T follicular helper cell (primary cell): ENCODE results near the gene GCGR.

ENCODE experiments used
- DNase-seq: peaks from one replicate; pipeline ENCODE4 v3.0.0-alpha.2; 2020; ENCODE audit warnings: low read depth
- total RNA-seq, 2 experiments: gene quantifications; one replicate each; lab custom pipeline; 2026; lab: John Stamatoyannopoulos, UW

The GCGR gene
- 0 to 0.06 reads per million in 2 experiments for total RNA-seq

DNA sequence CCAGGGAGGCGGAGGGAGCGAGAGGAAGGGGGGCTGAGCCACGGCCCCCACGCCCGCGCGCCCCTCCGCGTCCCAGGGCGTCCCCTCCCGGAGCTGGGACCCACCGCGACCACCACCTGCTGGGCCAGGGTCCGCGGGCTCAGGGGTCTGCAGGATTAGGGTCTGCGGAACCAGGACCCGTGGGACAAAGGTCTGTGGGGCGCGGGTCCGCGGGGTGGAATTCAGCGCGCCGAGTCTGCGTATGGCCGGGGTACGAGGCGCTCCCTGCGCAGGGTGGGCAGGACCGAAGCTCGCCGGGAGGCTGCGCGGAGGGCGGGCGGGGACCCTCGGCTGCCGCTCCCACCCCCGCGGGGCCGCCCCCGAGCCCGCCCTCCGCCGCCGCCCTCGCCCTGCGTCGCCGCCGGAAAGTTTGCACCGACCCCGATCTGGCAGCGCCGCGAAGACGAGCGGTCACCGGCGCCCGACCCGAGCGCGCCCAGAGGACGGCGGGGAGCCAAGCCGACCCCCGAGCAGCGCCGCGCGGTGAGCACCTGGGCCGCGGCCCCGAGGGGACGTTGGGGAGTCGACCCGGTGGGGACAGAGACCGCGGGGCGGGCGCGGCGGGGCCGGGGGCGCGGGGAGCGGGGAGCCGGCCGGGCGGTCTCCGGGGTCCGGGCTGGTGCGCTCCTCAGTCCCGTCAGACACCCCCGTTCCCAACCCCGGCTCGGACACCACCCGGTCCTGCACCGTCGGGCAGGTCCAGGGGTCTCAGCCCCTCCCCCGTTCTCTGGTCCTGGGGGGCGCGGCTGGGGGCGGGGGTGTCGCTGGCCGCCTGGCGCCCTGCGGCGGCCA, at the start of gene GCGR:
GCGR (plus strand) TSS at position 423 of the 831 bp plus-strand sequence. CDS start 4,869 bp downstream, outside the sequence.
- no peak for DNase-seq

DNA sequence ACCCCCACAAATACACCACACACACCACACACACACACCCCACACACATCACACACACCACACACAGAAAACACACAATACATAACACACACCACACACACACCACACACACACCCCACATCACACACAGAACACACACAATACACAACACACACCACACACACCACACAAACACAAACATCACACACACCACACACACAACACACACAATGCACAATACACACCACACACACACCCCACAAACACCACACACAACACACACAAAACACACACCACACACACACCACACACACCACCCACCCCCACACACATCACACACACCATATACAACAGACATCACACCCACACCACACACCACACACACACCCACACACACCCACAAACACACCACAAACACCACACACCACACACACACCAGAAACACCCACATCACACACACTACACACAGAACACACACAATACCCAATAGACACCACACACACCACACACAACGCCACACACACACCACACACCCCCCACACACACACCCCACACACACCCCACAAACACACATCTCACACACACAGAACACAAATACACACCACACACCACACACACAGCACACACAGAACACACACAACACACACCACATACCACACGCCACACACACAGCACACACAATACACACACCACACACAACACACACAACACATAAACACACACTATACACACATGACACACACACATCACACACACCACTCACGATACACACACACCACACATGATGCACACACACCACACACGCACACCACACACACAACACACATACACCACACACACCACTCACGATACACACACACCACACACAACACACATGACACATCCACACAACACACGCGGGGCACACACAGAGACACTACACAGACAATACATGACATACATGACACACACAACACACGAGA, 11.0 kb upstream of the GCGR start:
- no peak for DNase-seq

DNA sequence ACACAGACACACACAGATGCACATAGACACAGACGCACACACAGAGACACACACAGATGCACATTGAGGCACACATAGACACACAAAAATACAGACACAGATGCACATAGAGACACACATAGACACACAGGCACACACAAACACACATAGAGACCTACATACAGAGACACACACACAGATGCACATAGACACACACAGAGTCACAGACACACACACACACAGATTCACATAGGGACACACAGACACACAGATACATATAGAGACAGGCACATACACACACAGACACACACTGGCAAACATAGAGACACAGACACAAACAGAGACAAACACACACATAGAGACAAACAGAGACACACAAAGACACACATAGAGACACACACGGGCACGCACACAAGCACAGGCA, 9.9 kb upstream of the GCGR start:
- no peak for DNase-seq

DNA sequence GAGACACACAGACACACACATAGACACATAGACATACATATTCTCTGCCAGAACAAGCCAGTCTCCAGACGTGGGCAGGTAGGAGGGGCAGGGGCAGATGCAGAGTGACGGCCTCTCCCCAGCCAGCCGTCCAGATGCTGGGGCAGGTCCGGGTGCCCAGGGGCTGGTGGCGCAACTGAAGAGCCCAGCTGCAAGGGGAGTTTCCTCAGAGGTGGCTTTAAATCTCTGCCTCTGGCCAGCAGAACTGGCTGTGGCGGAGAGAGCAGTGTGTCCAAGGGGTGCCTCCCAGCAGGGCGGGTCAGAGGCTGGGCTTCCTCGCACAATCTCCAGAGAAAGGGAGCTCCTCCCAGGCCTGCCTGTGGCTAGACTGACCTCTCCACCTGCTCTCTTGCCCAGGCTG, 9.4 kb upstream of the GCGR start:
- DNase-seq = no peak

DNA sequence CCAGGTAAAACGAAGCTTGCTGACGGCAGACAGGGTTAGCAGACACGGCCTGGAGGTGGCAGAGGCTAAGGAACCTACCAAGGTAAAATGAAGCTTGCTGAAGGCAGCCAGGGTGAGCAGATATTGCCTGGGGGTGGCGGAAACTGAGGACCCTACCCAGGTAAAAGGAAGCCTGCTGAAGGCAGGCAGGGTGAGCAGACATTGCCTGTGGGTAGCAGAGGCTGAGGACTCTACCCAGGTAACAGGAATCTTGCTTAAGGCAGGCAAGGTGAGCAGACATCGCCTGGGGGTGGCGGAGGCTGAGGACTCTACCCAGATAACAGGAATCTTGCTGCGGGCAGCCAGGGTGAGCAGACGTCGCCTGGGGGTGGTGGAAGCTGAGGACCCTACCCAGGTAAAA, 2.6 kb upstream of the GCGR start:
- DNase-seq = no peak

DNA sequence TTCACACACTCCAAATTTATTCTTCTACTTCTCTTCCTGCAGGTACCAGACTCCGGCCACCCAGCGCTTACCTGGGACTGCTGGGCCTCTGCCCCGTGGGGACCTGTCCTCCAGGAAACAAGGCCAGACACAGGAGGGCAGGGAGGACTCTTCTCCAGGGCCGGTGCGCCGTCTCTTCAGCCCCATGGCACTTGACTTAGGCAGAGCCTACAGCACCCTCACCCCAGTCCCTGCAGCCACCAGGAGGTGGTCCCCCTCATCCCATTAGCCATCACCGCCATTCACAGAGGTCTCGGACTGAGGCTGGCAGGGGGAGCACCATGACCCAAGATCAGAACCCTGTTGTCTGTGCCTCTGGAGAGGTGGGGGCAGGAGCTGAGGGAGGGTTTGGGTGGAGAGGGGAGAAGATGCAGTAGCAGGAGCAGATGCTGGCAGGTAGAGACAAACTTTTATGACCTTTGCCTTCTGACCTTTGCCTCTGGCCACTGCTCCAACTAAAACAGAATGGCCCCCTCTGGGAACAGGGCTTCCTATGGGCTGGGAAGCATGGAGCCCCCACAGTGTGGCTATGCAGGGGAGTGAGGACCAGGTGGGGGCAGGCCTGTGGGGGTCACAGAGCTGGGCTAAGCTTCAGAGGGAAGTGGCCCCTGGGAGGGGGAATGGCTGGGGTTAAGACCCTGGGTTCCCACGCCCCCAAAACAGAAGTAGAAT, 1.7 kb upstream of the GCGR start:
- DNase-seq = no peak

DNA sequence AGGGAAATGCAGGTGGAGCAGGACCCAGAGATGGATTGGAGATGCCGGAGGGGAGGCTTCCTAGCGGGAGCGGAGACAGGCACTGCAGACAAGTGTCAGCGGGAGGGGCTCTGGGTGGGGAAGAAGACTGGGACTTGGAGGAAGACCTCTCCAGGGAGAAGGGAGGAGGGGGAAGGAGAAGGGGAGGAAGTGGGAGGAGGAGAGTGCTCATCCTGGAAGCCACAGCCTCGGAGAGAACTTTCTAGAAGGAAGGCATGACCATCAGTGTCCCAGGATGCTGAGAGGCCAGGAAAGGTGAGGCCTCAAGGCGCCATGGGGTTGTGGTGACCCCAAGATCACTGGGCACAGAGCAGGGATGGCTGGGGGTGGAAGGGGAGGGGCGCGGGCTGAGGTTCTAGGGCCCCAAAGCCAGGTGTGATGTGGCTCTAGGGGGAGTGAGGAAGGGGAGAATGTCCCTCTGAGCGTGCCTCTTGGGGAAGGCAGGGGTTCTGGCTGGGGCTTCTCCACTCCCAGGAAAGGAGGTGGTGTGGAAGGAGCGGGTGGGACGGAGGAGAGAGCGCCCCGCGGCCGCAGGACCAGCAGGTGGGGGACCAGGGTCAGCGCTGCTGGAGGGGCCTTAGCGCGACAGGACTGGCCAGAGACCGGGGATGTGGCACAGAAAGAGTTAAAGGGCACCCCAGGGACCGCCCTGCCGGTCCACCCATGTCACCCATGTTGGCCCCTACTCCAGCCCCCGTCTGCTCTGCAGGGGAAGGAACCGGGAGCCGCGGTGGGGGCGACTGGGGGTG, 900 bp upstream of the GCGR start:
- no peak for DNase-seq

DNA sequence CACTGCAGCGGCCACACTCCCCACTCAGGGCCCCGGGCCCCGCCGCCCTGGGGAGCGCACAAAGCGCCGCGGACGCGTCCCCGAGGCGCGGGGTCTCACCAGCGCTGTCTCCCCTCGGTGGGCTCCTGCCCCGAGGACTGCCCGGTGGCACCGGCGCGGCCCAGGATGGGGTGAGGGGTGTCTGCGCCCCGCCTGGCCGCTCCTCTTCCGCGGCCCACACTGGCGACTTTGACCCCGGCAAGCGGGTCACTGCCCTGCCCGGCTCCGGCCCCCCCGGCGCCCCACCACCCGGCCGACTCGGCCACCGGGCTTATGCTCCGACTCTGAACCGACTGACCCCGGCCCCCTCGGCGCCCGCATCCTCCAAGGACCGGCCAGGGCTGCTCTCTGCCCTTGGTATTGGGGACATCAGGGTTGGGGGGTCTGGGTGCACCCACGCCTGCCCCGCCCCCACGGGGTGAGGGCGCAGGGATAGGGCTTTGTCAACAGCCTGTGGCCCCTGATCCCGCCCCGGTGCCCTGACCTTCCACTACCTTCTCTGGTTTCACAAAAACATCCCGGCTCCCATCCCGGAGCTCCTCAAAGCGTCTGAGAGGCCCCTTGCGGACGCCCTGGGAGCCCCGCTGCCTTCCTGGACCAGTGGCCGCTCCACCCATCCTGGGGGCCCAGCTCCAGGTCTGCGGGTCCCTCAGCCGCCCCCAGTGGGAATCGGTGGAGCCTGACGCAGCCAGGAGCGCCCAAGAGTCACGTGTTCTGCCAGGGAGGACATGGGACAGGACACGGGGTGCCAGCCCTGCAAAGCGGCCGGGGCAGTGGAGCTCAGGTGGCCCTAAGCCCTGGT, 829 bp downstream of the GCGR start:
- no peak for DNase-seq

DNA sequence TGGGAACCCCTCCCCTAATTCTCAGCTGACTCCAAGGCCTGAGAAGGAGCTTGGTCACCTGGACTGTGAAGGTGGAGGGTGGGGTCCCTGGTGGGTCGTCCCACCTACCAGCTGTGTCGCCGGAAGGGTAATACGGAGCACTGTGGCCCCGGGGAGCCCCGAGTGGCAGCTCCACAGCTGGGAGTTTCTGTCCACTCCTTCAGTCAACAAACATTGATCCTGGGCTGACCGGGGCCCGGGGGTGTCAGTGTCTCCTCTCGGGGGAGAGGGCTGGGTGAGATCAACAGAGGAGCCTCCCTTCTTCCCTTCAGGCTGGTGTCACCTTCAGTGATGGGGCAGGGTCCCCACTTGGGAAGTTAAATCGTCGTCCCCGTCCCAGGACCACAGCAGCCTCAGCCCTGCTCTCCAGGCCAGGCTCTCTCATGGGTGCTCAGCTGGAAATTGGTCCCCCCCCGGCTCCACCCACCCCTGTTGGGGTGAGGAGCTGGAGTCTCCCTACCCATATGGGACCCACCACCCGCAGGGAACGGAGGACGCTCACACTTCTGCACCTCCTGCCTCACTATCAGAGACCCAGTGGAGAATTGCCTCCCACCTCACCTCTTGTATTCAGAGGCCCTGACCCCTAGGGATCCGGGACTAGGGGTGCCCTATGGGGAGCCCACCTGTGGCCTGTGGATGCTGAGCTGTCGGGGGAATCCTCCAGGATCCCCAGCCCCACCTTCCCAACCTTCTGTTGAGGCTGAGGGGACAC, 1.9 kb downstream of the GCGR start:
- DNase-seq = no peak

DNA sequence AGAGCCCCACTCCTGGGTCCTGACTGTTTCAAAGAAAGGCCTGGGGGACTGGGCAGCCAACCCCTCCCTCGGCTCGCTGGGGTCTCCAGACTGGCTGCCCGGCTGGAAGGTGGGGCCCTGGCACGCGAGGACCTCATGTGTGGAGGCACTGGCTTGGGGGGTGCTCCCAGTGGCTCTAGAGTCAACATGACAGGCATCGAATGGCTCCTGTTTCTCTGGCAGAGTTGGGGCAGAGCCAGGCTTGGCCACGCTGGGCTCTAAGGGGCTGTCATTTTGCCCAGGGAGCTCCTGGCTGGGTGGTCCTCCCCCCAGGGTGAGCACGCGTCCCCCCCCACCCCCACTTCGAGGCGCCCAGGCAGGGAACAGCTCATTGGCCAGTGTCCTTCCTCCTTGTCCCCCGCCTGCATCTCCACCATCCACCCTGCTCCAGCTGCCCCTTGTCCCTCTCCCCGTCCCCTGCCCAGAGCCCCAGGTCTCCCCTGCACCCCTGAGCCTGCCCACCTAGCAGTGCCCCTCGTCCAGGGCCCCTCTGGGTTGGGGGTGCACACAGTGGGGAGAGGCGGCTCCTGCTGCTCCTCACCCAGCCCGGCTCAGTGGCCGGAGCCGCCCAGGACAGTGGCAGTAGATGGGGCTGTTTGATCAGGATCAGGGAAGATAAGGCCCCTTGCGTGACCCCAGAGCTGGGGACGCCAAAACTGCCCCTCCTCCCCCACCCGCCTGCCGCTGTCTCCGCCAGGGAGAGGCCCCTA, 2.7 kb downstream of the GCGR start:
- no peak for DNase-seq

DNA sequence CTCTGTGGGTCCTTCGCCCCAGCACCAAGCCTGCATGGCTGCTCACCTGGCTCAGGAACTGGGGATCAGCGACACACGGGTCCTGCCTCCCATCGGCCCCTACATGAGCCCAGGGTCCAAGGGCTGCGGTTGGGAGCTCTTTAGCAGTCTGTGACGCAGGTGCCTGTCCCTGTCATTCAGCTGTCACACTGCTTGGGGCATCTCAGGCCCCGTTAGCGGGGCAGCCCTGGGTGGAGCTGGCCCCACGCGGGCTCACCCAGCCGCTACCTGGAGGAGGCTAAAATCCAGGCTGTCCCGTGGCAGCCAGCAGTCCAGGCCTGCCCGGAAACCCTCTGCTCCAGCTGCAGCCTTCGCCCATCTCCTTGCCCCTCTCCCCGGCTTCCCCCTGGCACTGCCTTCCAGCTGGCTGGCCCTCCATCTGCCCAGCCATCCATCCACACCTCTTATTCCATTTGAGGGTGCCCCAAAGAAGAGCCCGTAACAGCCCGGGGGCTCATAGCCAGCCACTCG, 3.3 kb downstream of the GCGR start:
- no peak for DNase-seq

DNA sequence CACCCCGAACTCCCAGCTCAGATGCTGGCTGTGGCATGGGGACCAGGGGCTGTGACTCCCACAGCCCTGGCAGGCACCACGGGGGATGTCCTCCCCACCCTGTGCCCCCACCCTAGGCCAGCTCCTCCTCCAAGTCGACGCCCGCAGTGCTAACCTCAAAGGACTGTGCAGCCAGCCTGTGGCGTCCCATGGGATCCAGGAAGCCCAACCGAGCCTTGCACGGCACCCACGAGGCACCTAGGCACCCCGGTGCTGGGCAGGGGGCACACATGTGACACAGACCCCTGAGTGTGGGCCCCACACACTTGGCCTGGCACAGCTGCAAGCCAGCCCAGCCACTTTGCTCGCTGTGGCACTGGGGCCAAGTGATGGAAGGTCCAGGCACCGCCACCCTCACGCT, 3.9 kb downstream of the GCGR start:
- no peak for DNase-seq

DNA sequence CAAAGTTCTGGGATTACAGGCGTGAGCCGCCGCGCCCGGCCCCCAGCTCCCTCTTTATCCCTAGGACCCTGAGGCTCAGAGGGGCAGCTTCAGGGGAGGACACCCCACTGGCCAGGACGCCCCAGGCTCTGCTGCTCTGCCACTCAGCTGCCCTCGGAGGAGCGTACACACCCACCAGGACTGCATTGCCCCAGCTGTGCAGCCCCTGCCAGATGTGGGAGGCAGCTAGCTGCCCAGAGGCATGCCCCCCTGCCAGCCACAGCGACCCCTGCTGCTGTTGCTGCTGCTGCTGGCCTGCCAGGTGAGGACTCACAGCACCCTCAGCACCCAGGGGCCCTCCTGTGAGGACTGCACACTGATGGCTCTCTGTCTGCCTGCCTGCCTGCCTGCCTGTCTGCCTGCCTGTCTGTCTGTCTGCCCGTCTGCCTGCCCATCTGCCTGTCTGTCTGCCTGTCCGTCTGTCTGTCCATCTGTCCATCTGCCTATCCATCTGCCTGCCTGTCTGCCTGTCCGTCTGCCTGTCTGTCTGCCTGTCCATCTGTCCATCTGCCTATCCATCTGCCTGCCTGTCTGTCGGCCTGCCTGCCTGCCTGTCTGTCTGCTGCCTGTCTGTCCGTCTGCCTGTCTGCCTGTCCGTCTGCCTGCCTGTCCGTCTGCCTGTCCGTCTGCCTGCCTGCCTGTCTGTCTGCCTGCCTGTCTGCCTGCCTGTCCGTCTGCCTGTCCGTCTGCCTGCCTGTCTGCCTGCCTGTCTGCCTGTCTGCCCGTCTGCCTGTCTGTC, 5.0 kb downstream of the GCGR start:
- no peak for DNase-seq

DNA sequence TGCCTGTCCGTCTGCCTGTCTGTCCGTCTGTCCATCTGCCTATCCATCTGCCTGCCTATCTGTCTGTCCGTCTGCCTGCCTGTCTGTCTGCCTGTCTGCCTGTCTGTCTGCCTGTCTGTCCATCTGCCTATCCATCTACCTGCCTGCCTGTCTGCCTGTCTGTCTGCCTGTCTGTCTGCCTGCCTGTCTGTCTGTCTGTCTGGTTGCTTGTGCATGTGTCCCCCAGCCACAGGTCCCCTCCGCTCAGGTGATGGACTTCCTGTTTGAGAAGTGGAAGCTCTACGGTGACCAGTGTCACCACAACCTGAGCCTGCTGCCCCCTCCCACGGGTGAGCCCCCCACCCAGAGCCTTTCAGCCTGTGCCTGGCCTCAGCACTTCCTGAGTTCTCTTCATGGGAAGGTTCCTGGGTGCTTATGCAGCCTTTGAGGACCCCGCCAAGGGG, 5.6 kb downstream of the GCGR start:
- DNase-seq = no peak

DNA sequence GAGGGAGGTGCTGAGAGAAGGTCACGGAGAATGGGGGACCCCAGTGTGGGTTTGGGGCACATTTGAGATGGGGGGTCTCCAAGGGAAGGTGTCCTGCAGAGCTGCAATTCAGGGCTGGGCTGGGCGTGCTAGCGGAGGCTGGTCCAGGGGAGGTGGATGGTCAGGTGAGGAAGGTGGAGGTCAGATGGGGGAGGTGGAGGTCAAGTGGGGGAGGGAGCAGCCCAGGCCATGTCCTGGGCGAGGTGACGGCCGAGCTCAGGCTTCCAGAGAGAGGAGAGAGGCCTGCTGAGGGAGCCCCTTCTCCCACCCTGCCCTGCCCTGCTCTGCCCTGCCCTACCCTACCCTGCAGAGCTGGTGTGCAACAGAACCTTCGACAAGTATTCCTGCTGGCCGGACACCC, 6.5 kb downstream of the GCGR start:
- DNase-seq = no peak

DNA sequence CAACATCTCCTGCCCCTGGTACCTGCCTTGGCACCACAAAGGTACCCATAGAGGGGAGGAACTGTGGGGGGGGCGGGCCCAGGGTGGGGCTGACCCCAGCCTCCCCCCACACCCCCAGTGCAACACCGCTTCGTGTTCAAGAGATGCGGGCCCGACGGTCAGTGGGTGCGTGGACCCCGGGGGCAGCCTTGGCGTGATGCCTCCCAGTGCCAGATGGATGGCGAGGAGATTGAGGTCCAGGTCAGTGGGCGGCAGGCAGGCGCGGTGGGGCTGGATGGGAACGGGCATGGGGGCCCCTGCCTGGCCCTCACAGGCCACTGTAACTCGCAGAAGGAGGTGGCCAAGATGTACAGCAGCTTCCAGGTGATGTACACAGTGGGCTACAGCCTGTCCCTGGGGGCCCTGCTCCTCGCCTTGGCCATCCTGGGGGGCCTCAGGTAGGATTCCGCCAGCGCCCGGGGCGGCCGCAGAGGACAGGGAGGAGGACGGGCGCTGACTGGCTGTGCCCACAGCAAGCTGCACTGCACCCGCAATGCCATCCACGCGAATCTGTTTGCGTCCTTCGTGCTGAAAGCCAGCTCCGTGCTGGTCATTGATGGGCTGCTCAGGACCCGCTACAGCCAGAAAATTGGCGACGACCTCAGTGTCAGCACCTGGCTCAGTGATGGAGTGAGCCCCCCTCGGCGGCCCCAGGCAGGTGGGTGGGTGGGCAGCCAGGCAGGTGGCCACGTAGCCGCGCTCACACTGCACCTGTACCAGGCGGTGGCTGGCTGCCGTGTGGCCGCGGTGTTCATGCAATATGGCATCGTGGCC, 7.1 kb downstream of the GCGR start:
- DNase-seq = no peak
